Prostate gland (tissue), 2 donors: ENCODE measurements around the gene C2CD3.

Experiments
- POLR2A ChIP-seq: fragments of 450-650 bp; IDR thresholded peaks from one replicate; pipeline ENCODE4 v1.6.1; 2016; ENCODE audit warnings: antibody characterized with exemption, mild to moderate bottlenecking
- POLR2AphosphoS5 ChIP-seq: sonication (generic); formaldehyde crosslinking; IDR thresholded peaks from one replicate; pipeline ENCODE4 v1.6.1; 2017; ENCODE audit warnings: antibody characterized with exemption
- TF ChIP-seq, protein P1 (sequence below), 4 experiments: fragments of 200-600 bp in 2 of 4; fragments of 450-650 bp in 2 of 4; sonication (generic) in 2 of 4; IDR thresholded peaks; 1 replicate in 3 of 4; 2 replicates in 1 of 4; pipeline ENCODE4 v1.5.1; 2016 to 2019; ENCODE audit warnings: antibody characterized with exemption in 4 of 4, mild to moderate bottlenecking in 2 of 4, moderate library complexity in 2 of 4

DNA sequence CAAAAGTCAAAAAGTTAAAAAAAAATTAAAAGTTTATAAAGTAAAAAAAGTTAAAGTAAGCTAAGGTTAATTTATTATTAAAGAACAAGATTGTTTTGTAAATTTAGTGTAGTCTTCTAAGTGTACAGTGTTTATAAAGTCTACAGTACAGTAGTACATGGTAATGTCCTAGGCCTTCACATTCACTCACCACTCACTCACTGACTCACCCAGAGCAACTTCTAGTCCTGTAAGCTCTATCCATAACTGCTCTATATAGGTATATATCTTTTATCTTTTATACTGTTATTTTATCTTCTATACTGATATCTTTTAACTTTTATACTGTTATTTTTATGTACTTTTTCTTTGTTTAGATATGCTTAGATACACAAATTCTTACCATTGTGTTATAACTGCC, 11.2 kb downstream of the C2CD3 start:
- TF ChIP-seq, protein P1, sequence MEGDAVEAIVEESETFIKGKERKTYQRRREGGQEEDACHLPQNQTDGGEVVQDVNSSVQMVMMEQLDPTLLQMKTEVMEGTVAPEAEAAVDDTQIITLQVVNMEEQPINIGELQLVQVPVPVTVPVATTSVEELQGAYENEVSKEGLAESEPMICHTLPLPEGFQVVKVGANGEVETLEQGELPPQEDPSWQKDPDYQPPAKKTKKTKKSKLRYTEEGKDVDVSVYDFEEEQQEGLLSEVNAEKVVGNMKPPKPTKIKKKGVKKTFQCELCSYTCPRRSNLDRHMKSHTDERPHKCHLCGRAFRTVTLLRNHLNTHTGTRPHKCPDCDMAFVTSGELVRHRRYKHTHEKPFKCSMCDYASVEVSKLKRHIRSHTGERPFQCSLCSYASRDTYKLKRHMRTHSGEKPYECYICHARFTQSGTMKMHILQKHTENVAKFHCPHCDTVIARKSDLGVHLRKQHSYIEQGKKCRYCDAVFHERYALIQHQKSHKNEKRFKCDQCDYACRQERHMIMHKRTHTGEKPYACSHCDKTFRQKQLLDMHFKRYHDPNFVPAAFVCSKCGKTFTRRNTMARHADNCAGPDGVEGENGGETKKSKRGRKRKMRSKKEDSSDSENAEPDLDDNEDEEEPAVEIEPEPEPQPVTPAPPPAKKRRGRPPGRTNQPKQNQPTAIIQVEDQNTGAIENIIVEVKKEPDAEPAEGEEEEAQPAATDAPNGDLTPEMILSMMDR (IDR thresholded peaks at IDR 0.05): no peak
- TF ChIP-seq POLR2A (no peak), POLR2AphosphoS5 (no peak)
